Cardiac muscle cell (in vitro differentiated cells and primary cell): Measurements from ENCODE around the gene HTATIP2. TPM values are rescaled to one million over a fixed set of nuclear protein-coding genes. Genes with fewer than 3 reads are reported as not detected.
"Not testable (repeated sequence)": the region's sequence is repeated elsewhere in the genome, so short reads cannot be mapped to it uniquely, and the experiment has no call there.

Experiments used
- DNase-seq, 2 donors: peaks; one replicate each; pipeline versions ENCODE4 v3.0.0 to v3.0.0-alpha.2; 2010 to 2017; ENCODE audit warnings: low read depth in 1 of 2, low spot score in 1 of 2
- H3K27ac ChIP-seq: fragments of 200-600 bp; sonication (generic); 2 replicates; pipeline ENCODE4 v1.5.1; 2016
- H3K27me3 ChIP-seq: fragments of 200-600 bp; sonication (generic); 2 replicates; pipeline ENCODE4 v1.6.0; 2016; ENCODE audit warnings: control low read depth
- H3K36me3 ChIP-seq: fragments of 200-600 bp; sonication (generic); 2 replicates; pipeline ENCODE4 v1.5.1; 2016; ENCODE audit warnings: control low read depth
- H3K4me1 ChIP-seq: fragments of 200-600 bp; sonication (generic); 2 replicates; pipeline ENCODE4 v1.8.1; 2017; ENCODE audit warnings: low read depth, mild to moderate bottlenecking, mixed run types
- H3K4me3 ChIP-seq: fragments of 200-600 bp; sonication (generic); 2 replicates; pipeline ENCODE4 v1.5.1; 2016; ENCODE audit warnings: mild to moderate bottlenecking
- H3K9me3 ChIP-seq: fragments of 200-600 bp; sonication (generic); 2 replicates; pipeline ENCODE4 v1.5.1; 2017; ENCODE audit warnings: low read depth, mild to moderate bottlenecking, control low read depth
- CTCF ChIP-seq: IDR thresholded peaks from 2 replicates; pipeline ENCODE4 v1.5.1; 2012; ENCODE audit warnings: low read depth, mild to moderate bottlenecking, low read length
- polyA plus RNA-seq: library from polyadenylated mRNA; unstranded; fragments of >200 nt; fragmentation: Nextera tagmentation; extraction: Ambion mirVana; gene quantifications from 2 replicates; pipeline ENCODE4 v1.2.1, GENCODE V29; 2016
- total RNA-seq: library from RNA; depleted of rRNA; stranded (reverse); fragments of >200 nt; gene quantifications from 2 replicates; pipeline ENCODE4 v1.2.3, GENCODE V29; 2016

Gene HTATIP2
- total and polyA plus RNA-seq, 2 experiments from 2014 or later: 2.0 to 3.4 TPM

GRCh38 chr11:20364341-20364792 is 853 bp downstream of the HTATIP2 start:
- Histone ChIP-seq H3K9me3 (no peaks in the 10 kb centered on the region), H3K27ac (no peak overlapping the region), H3K4me3 (no peak overlapping the region), H3K4me1 (no peaks in the 10 kb centered on the region), H3K27me3 (peaks cover 19% of the 10 kb centered on the region), H3K36me3 (no peaks in the 10 kb centered on the region)
- no peak for DNase-seq
- no peak for TF ChIP-seq CTCF

- not testable (repeated sequence) for H3K36me3 ChIP-seq, H3K4me1 ChIP-seq, DNase-seq, H3K4me3 ChIP-seq, H3K9me3 ChIP-seq, H3K27ac ChIP-seq
- H3K27me3 ChIP-seq: peaks cover 19% of the 10 kb centered on the region
These were observed 2.0 kb downstream of the HTATIP2 start for GRCh38 chr11:20365465-20365864.

- TF ChIP-seq CTCF: no peak
- Histone ChIP-seq H3K4me1 (peaks cover 8% of the 10 kb centered on the region), H3K9me3 (no peaks in the 10 kb centered on the region), H3K27me3 (peaks cover 19% of the 10 kb centered on the region), H3K4me3 (no peak overlapping the region), H3K27ac (no peak overlapping the region), H3K36me3 (no peaks in the 10 kb centered on the region)
- peak in 1 of 2 donors; percentile 84 for DNase-seq
These were observed 3.9 kb downstream of the HTATIP2 start for GRCh38 chr11:20367313-20367948.

GRCh38 chr11:20368438-20368837 is 4.9 kb downstream of the HTATIP2 start:
- H3K27me3 ChIP-seq: peaks cover 12% of the 10 kb centered on the region
- no peaks in the 10 kb centered on the region for H3K36me3 ChIP-seq
- H3K4me1 ChIP-seq: peaks cover 14% of the 10 kb centered on the region
- no peak overlapping the region for H3K27ac ChIP-seq
- no peak overlapping the region for H3K4me3 ChIP-seq
- H3K9me3 ChIP-seq: no peaks in the 10 kb centered on the region
- peak in 1 of 2 donors; percentile 12 for DNase-seq
- TF ChIP-seq CTCF: no peak

GRCh38 chr11:20369826-20370225 is 6.3 kb downstream of the HTATIP2 start:
- Histone ChIP-seq H3K4me3 (no peak overlapping the region), H3K27ac (no peak overlapping the region)
- no peak for TF ChIP-seq CTCF

GRCh38 chr11:20372081-20372626 is 8.6 kb downstream of the HTATIP2 start:
- no peak overlapping the region for H3K4me3 ChIP-seq
- peak in 1 of 2 donors; percentile 41 for DNase-seq
- peak overlapping the region; percentile 70 for H3K27ac ChIP-seq
- H3K36me3 ChIP-seq: no peaks in the 10 kb centered on the region
- TF ChIP-seq CTCF: no peak
- no peaks in the 10 kb centered on the region for H3K27me3 ChIP-seq
- peaks cover 20% of the 10 kb centered on the region for H3K4me1 ChIP-seq
- no peaks in the 10 kb centered on the region for H3K9me3 ChIP-seq

More at GRCh38 chr11:20369826-20370225, 6.3 kb downstream of the HTATIP2 start:
- DNase-seq: no peak
- H3K9me3 ChIP-seq: no peaks in the 10 kb centered on the region
- peaks cover 20% of the 10 kb centered on the region for H3K4me1 ChIP-seq
- H3K36me3 ChIP-seq: no peaks in the 10 kb centered on the region
- H3K27me3 ChIP-seq: no peaks in the 10 kb centered on the region
